Measurements from ENCODE around the gene SLC25A1.

Gene SLC25A1

GRCh38 chr22:19134874-19135273 is 43.7 kb downstream of the SLC25A1 start:
- no peak for DNase-seq

GRCh38 chr22:19134176-19134831 is 44.2 kb downstream of the SLC25A1 start:
- DNase-seq: no peak

- no peak for DNase-seq
Observed at GRCh38 chr22:19133561-19133960, 45.0 kb downstream of the SLC25A1 start.

GRCh38 chr22:19132693-19133400 is 45.7 kb downstream of the SLC25A1 start:
- no peak for DNase-seq

GRCh38 chr22:19132153-19132552 is 46.4 kb downstream of the SLC25A1 start:
- DNase-seq: no peak

- no peak for DNase-seq
Observed at GRCh38 chr22:19131685-19132015, 46.9 kb downstream of the SLC25A1 start.

GRCh38 chr22:19130959-19131684 is 47.4 kb downstream of the SLC25A1 start, which contains the start of gene TSSK2:
TSS of gene TSSK2 (plus strand) at chr22:19131308. CDS start at chr22:19131400, 92 bp downstream.
- no peak for DNase-seq

GRCh38 chr22:19129871-19130270 is 48.7 kb downstream of the SLC25A1 start:
- no peak for DNase-seq

- DNase-seq: no peak
Observed at GRCh38 chr22:19128946-19129727, 49.4 kb downstream of the SLC25A1 start.

GRCh38 chr22:19128009-19128401 is 50.5 kb downstream of the SLC25A1 start:
- DNase-seq: no peak

- DNase-seq: no peak
Observed at GRCh38 chr22:19127329-19128008, 51.1 kb downstream of the SLC25A1 start.

GRCh38 chr22:19126309-19127273 is 51.9 kb downstream of the SLC25A1 start:
- DNase-seq: no peak
